Epithelial cell of proximal tubule (primary cell): ENCODE results near the gene CCNG2. TPM values are rescaled to one million over a fixed set of nuclear protein-coding genes. Genes with fewer than 3 reads are reported as not detected.

Experiments
- DNase-seq: peaks from one replicate; pipeline ENCODE4 v3.0.0-alpha.2; 2011; ENCODE audit warnings: low read depth
- H3K4me3 ChIP-seq: 2 replicates; pipeline ENCODE4 v1.5.1; 2011; ENCODE audit warnings: low read depth, mild to moderate bottlenecking, low read length
- CTCF ChIP-seq: conservative IDR thresholded peaks from 2 replicates; pipeline ENCODE4 v1.5.1; 2012; ENCODE audit warnings: low read depth, mild to moderate bottlenecking, low read length
- total RNA-seq: library from RNA; depleted of rRNA; stranded (reverse); fragments of >200 nt; gene quantifications from 2 replicates; pipeline ENCODE4 v1.2.3, GENCODE V29; 2015

The CCNG2 gene
- total RNA-seq, 1 donor from 2014 or later = 22.1 TPM

GRCh38 chr4:77193511-77194102 lies 36.6 kb downstream of the CCNG2 start:
- no peak for TF ChIP-seq CTCF
- no peak for DNase-seq
- H3K4me3 ChIP-seq = no peak overlapping the region

- no peak for DNase-seq
- no peak for TF ChIP-seq CTCF
- no peak overlapping the region for H3K4me3 ChIP-seq
These were observed 37.4 kb downstream of the CCNG2 start for GRCh38 chr4:77194366-77194765.

- H3K4me3 ChIP-seq = no peak overlapping the region
- no peak for DNase-seq
- no peak for TF ChIP-seq CTCF
These were observed 38.0 kb downstream of the CCNG2 start for GRCh38 chr4:77194989-77195388.

GRCh38 chr4:77196866-77197265 lies 39.9 kb downstream of the CCNG2 start:
- no peak for TF ChIP-seq CTCF

GRCh38 chr4:77197361-77197760 lies 40.4 kb downstream of the CCNG2 start:
- H3K4me3 ChIP-seq = no peak overlapping the region
- no peak for DNase-seq
- no peak for TF ChIP-seq CTCF

More at GRCh38 chr4:77196866-77197265, 39.9 kb downstream of the CCNG2 start:
- no peak for DNase-seq
- no peak overlapping the region for H3K4me3 ChIP-seq

- no peak for TF ChIP-seq CTCF
- no peak for DNase-seq
- H3K4me3 ChIP-seq = no peak overlapping the region
These were observed 40.8 kb downstream of the CCNG2 start for GRCh38 chr4:77197831-77198230.

- no peak for DNase-seq
- no peak overlapping the region for H3K4me3 ChIP-seq
- TF ChIP-seq CTCF = no peak
These were observed 42.3 kb downstream of the CCNG2 start for GRCh38 chr4:77199276-77199675.
